OCI-M2 (cell line): ENCODE data around the gene ANKRD11.
"Not testable (repeated sequence)": the region's sequence is repeated elsewhere in the genome, so short reads cannot be mapped to it uniquely, and the experiment has no call there.

Source experiments
- DNase-seq: peaks from one replicate; lab custom pipeline; 2025; ENCODE audit not compliant: unreplicated experiment; lab: John Stamatoyannopoulos, UW

The ANKRD11 gene

DNA sequence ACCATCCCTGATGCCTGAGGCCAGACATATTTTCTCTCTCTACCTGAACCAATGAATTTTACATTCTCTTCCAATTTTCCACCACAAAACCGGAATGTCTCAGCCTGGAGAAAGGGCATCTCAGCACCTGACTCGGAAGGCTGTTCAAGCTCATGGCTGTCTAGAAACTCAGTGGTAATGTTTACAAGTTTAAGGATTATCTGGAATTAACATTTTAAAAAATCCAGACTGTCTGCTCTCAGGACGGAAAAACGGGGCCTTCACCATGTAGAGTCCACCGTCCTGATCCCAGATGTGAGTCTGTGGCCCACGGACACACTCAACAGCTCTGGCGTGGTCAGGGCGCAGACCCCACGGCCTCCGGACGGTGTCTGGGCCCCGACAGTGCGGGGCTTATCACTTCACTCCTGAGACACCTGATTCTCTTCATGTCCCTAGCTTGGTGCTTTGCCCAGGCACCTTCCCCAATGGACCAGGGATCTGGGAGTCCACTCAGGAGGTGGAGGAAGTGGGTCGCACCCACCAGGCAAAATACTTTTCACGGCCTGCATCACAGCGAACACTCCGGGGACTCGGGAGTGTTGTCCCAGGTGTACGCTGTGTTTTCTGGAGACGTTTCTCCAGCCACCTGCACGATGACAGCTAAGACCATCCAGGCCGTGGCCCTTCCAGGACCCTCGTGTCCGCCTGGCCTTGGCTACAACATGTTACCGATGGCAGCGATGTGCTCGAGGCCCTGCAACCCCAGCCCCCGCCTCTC, 171.3 kb downstream of the ANKRD11 start:
- DNase-seq, result no peak

GRCh38 chr16:89318430-89318758, 172.0 kb downstream of the ANKRD11 start:
- no peak for DNase-seq

DNA sequence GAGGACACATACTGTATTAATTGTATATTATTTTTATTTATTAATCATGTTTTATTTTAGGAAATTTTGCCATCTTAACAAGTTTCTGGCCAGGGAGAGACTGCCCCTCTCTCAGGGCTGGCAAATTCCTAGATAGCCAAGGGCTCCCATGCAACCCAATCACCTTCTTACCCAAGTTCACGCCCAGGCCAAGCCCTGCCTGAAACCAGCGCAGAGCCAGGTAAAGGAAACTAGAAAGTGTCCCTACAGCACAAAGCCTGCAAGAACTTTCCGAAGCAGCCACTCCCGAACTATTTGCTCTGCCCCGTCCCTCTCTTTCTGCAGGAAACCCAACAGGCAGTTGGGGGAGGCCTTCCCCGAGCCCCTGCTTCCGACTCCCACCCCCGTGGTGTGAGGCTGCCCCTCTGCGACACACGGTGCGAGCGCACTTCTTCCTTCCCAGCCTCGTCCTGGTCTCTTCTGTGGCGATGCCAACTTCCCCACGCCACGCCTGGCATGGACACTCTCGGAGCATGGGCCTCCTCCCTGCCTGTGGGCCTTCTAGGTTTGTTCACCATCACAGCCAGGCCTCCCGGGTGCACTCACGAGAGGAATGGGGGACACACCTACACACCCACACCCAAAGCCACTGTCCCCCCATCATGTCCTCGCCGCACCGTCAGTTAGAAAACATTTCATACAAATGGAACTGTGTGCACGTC, 172.5 kb downstream of the ANKRD11 start:
- no peak for DNase-seq

GRCh38 chr16:89317101-89317671, 173.2 kb downstream of the ANKRD11 start:
- no peak for DNase-seq

- no peak for DNase-seq
Measured at GRCh38 chr16:89316701-89317100, 173.7 kb downstream of the ANKRD11 start.

DNA sequence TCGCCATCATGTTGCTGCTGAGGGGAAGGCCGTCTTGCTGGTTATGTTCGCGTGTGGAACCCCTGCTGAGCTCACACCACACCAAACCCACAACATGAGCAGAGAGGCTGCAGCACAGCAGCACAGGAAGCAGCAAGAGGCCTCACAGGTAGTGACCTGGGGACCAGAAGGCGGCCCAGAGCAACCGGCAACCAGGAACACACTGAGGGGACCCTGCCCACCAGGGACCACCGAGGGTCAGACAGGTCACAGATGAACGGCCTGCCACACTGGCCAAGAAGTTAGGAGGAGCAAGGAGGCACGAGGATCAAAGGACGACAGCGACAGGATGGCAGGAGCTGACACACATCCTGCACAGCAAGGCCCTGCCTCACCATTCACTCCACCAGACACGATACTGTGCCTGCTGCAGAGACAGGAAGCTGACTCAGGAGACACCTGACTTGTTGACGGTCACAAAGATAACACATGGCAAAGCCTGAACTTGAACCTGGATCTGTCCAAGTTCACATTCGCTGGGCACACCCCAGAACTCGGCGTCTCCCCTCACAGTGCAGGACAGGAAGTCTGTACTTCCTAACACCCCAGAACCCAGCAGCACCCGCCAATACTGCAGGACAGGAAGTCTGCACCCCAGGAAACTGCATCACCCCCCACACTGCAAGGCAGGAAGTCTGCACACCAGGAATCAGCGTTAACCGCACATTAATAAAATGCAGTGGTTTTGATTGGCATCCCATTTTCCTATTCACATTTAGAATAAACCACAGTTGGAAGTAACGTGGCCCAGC, 174.4 kb downstream of the ANKRD11 start:
- DNase-seq, result no peak

GRCh38 chr16:89315271-89315670, 175.1 kb downstream of the ANKRD11 start:
- no peak for DNase-seq

DNA sequence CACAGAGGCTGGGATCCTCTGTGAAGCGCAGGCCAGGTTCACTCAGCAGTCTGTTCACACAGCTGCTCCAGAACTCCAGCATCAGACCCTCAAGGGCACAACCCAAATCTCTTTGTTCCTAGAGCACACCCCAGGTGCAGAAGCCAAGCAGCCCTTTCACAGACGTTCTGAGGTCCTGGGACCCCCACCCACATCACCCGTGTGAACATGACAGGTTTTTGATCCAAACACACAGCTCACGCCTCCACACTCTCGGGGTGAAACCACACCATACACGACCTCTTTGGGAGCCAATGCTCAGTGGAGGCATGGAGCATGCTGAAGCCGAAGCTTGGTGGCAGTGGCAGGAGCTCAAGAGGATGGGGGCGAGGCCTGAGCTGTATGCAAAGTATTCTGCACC, 175.5 kb downstream of the ANKRD11 start:
- no peak for DNase-seq

- DNase-seq, result no peak
Measured at GRCh38 chr16:89314357-89314756, 176.0 kb downstream of the ANKRD11 start.

- no peak for DNase-seq
Measured at GRCh38 chr16:89313583-89313982, 176.8 kb downstream of the ANKRD11 start.

GRCh38 chr16:89312598-89313299, 177.6 kb downstream of the ANKRD11 start:
- DNase-seq, result no peak

DNA sequence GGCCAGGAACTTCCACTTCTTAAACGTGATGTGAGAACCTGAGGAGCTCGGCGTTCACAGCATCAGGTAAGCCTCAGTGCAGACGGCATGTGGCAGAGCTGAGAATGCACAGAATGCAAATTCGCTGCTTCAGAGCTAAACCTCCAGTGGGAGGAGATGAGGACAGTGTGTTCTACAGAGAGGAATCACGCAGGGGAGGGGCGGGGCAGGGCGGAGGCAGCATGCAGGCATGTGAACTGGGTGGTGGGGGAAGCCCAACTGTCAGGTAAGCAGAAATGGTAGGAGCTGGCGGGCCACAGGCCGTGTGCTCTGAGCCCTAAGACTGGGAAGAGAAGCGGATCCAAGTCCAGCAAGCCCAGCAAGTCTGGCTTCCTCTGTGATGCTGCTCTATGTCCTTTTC, 178.2 kb downstream of the ANKRD11 start:
- no peak for DNase-seq

DNA sequence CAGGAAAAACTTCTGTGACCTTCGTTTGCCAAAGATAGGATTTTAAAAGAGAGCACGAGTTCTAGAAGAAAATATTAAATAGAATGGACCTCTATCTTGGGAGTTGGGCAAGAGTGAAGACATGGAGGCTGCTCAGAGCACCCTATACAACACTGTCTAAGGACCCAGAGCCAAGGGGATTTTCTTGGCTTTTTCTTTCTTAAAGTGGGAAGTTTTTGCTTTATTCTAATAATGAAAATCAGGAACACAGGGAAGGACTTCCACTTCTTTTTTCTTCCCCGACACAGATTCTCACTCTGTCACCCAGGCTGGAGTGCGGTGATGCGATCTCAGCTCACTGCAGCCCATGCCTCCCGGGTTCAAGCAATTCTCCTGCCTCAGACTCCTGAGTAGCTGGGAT, 178.7 kb downstream of the ANKRD11 start:
- DNase-seq, result no peak

DNA sequence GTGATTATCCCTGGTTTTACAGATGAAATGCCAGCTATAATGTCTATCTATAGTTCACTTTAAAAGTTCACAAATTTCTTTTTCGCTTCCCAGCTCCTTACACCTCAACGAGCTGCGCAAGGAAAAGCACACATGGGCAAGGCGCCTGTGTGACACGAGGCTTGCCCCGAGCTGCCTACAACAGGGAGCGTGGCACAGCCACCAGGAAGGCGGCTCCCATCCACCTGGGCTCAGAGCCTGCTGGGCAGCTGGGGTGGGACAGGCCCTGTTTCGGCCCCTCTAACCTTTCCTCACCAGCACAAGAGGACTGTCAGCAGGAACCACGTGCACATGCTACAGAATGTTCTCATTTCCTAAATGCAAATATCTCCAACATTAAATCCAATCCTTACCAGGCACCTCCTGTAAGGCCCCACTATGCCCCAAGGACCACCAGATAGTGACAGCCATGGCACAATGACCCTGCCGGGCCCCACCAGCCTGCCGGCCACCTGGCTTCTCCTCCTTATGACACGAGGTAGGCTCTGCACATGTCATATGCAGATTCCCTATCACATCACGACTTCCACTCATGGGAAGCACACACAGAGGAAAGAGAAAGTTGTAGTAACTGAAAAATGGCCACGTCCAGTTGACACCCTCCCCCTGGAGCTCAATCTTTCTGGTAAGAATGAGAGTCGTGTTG, 180.8 kb downstream of the ANKRD11 start:
- no peak for DNase-seq

GRCh38 chr16:89308391-89309333, 181.7 kb downstream of the ANKRD11 start:
- no peak for DNase-seq

- DNase-seq, result no peak
Measured at GRCh38 chr16:89307421-89307805, 182.9 kb downstream of the ANKRD11 start.

DNA sequence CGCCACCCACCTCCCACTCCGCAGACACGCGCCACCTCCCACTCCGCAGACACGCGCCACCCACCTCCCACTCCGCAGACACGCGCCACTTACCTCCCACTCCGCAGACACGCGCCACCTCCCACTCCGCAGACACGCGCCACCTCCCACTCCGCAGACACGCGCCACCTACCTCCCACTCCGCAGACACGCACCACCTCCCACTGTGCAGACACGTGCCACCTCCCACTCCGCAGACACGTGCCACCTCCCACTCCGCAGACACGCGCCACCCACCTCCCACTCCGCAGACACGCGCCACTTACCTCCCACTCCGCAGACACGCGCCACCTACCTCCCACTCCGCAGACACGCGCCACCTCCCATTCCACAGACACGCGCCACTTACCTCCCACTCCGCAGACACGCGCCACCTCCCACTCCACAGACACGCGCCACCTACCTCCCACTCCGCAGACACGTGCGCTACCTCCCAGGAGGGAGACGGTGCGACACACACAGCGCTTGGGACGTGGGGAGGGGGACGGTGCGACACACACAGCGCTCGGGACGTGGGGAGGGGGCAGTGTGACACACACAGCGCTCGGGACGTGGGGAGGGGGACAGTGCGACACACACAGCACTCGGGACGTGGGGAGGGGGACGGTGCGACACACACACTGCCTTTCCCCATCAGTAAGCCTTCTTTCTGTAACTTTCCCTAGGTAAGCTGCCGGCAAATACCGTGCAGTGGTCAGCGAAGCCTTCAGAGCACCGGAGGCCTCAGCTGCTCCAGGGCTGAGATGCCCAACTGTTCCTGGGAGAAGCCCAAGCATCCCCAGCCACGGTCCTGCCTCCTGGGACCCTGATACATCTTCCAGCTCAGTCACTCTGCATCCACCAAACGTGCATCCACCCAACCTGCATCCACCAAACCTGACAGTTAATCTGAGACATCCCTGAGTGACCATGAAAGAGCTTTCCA, 183.6 kb downstream of the ANKRD11 start:
- DNase-seq, result not testable (repeated sequence)
